22Rv1 (cell line): Measurements from ENCODE around the gene FRK.
A peak's percentile ranks its signal among the peaks of the same experiment; 100 is the strongest.

ENCODE experiments used
- H3K27ac ChIP-seq: fragments of 450-650 bp; 2 replicates; pipeline ENCODE4 v1.5.1; 2017
- CTCF ChIP-seq: fragments of 450-650 bp; IDR thresholded peaks from 2 replicates; pipeline ENCODE4 v1.5.1; 2017; ENCODE audit warnings: mild to moderate bottlenecking
- ZFX ChIP-seq: fragments of 450-650 bp; IDR thresholded peaks from 2 replicates; pipeline ENCODE4 v1.6.1; 2017; ENCODE audit warnings: antibody characterized with exemption, borderline replicate concordance

Gene FRK

GRCh38 chr6:116015561-116015960, 45.1 kb downstream of the FRK start:
- no peak for TF ChIP-seq ZFX
- no peak for TF ChIP-seq CTCF
- peak overlapping the region; percentile 93 for H3K27ac ChIP-seq

- TF ChIP-seq ZFX (no peak), CTCF (no peak)
- peak overlapping the region; percentile 16; the same call in 1 of the 2 replicates for H3K27ac ChIP-seq
Measured at GRCh38 chr6:116012951-116013350, 47.7 kb downstream of the FRK start.

GRCh38 chr6:116012471-116012949, 48.2 kb downstream of the FRK start:
- peak overlapping the region; percentile 16 for H3K27ac ChIP-seq
- no peak for TF ChIP-seq ZFX
- no peak for TF ChIP-seq CTCF

GRCh38 chr6:116011520-116011919, 49.2 kb downstream of the FRK start:
- H3K27ac ChIP-seq: peak overlapping the region; percentile 16

GRCh38 chr6:116010790-116011401, 49.8 kb downstream of the FRK start:
- peak overlapping the region; percentile 16 for H3K27ac ChIP-seq
- TF ChIP-seq ZFX: no peak
- peak; percentile 91 for TF ChIP-seq CTCF

More at GRCh38 chr6:116011520-116011919, 49.2 kb downstream of the FRK start:
- TF ChIP-seq CTCF (no peak), ZFX (no peak)

- TF ChIP-seq CTCF (no peak), ZFX (no peak)
- no peak overlapping the region for H3K27ac ChIP-seq
Measured at GRCh38 chr6:116010386-116010785, 50.3 kb downstream of the FRK start.

GRCh38 chr6:116008470-116009243, 52.0 kb downstream of the FRK start:
- H3K27ac ChIP-seq: no peak overlapping the region
- TF ChIP-seq CTCF: no peak
- no peak for TF ChIP-seq ZFX
